HCT116 (cell line): ENCODE data around the gene NF2. TPM values are rescaled to one million over a fixed set of nuclear protein-coding genes. Genes with fewer than 3 reads are reported as not detected.

Experiments used
- ATAC-seq: fragments of 200-7000 bp; cut with Tn5 transposase; 2 replicates; pipeline ENCODE4 v1.9.1; 2020; ENCODE audit warnings: mild to moderate bottlenecking, moderate library complexity
- BruUV-seq: library from RNA; stranded (reverse); fragments of 400-500 nt; replicated peaks from 2 replicates; lab custom pipeline; 2021; lab: Mats Ljungman, UMichigan
- CTCF ChIA-PET: fragments of 300-600 bp; sonication (Branson Sonifier 250); formaldehyde crosslinking; loops from one replicate; lab custom pipeline; 2021; ENCODE audit warnings: antibody characterized with exemption; lab: Charles Lee
- POLR2A ChIA-PET: fragments of 300-600, 350-600 bp; sonication (Branson Sonifier 250); formaldehyde crosslinking; loops from one replicate; lab custom pipeline; 2021; ENCODE audit warnings: antibody characterized with exemption; lab: Charles Lee
- RAD21 ChIA-PET, 2 experiments: fragments of 300-600 bp; sonication (Branson Sonifier 250); formaldehyde crosslinking; loops; one replicate each; lab custom pipeline; 2023; ENCODE audit warnings: low total read pairs in 2 of 2; ENCODE audit not compliant: uncharacterized antibody in 2 of 2, unreplicated experiment in 2 of 2, low non-redundant PET in 1 of 2; lab: Charles Lee
- DNase-seq: peaks from one replicate; pipeline ENCODE4 v3.0.0-alpha.2; 2010; ENCODE audit warnings: low read depth, low spot score
- H2AFZ ChIP-seq: fragments of 200-600 bp; shearing (Covaris generic), sonication (generic); 2 replicates; pipeline ENCODE4 v1.6.1; 2017; ENCODE audit warnings: low read depth, mixed run types, mixed read lengths, antibody characterized with exemption, low read length; ENCODE audit not compliant: poor library complexity, severe bottlenecking
- H3K27ac ChIP-seq: 2 replicates; pipeline ENCODE4 v1.5.1; 2012; ENCODE audit warnings: low read depth, low read length
- H3K27me3 ChIP-seq: fragments of 200-600 bp; sonication (generic); 2 replicates; pipeline ENCODE4 v1.6.1; 2016; ENCODE audit warnings: mixed run types, low read length, mixed read lengths; ENCODE audit not compliant: insufficient read depth
- H3K36me3 ChIP-seq, 2 experiments: fragments of 200-500 bp in 1 of 2; fragments of 200-600 bp in 1 of 2; sonication (Bioruptor generic) in 1 of 2; sonication (generic) in 1 of 2; 2 replicates each; pipeline versions ENCODE4 v1.5.1 to v1.6.1; 2014 to 2016; ENCODE audit warnings: low read length in 2 of 2, inconsistent platforms in 1 of 2, mixed read lengths in 1 of 2, mixed run types in 1 of 2; ENCODE audit not compliant: insufficient read depth in 2 of 2, control insufficient read depth in 1 of 2
- H3K4me1 ChIP-seq, 2 experiments: fragments of 200-600 bp in 1 of 2; sonication (generic) in 1 of 2; 2 replicates each; pipeline versions ENCODE4 v1.5.1 to v1.6.1; 2012 to 2017; ENCODE audit warnings: low read length in 2 of 2, inconsistent platforms in 1 of 2, mild to moderate bottlenecking in 1 of 2, mixed read lengths in 1 of 2, mixed run types in 1 of 2, moderate library complexity in 1 of 2; ENCODE audit not compliant: insufficient read depth in 2 of 2, control insufficient read depth in 1 of 2
- H3K4me2 ChIP-seq: fragments of 200-600 bp; sonication (generic); 2 replicates; pipeline ENCODE4 v1.6.1; 2017; ENCODE audit warnings: mixed run types, low read length, mixed read lengths
- H3K4me3 ChIP-seq, 2 experiments: fragments of 200-600 bp in 1 of 2; sonication (generic) in 1 of 2; replicated peaks in 1 of 2; 2 replicates each; pipeline ENCODE4 v1.5.1; 2011 to 2016; ENCODE audit warnings: low read length in 2 of 2, control low read depth in 1 of 2, low read depth in 1 of 2, mild to moderate bottlenecking in 1 of 2, mixed read lengths in 1 of 2, mixed run types in 1 of 2
- H3K79me2 ChIP-seq: fragments of 200-600 bp; sonication (generic); 2 replicates; pipeline ENCODE4 v1.6.1; 2017; ENCODE audit warnings: mild to moderate bottlenecking, mixed run types, low read length, moderate library complexity, mixed read lengths; ENCODE audit not compliant: insufficient read depth
- H3K9ac ChIP-seq: fragments of 200-600 bp; sonication (generic); 2 replicates; pipeline ENCODE4 v1.6.1; 2016; ENCODE audit warnings: low read length, mixed read lengths
- H3K9me2 ChIP-seq: fragments of 200-600 bp; sonication (generic), shearing (Covaris generic); 2 replicates; pipeline ENCODE4 v1.6.1; 2017; ENCODE audit warnings: mixed run types, mild to moderate bottlenecking, moderate library complexity; ENCODE audit not compliant: insufficient read depth
- H3K9me3 ChIP-seq, 2 experiments: fragments of 200-500 bp in 1 of 2; fragments of 200-600 bp in 1 of 2; sonication (Bioruptor generic) in 1 of 2; sonication (generic) in 1 of 2; 2 replicates each; pipeline ENCODE4 v1.6.1; 2014 to 2017; ENCODE audit warnings: low read length in 2 of 2, mixed read lengths in 2 of 2, inconsistent platforms in 1 of 2, low read depth in 1 of 2, mild to moderate bottlenecking in 1 of 2, mixed run types in 1 of 2, moderate library complexity in 1 of 2; ENCODE audit not compliant: control insufficient read depth in 1 of 2, insufficient read depth in 1 of 2
- H4K20me1 ChIP-seq: fragments of 200-600 bp; sonication (generic), shearing (Covaris generic); 2 replicates; pipeline ENCODE4 v1.6.1; 2017; ENCODE audit warnings: mixed run types, mild to moderate bottlenecking, moderate library complexity; ENCODE audit not compliant: insufficient read depth
- ATF3 ChIP-seq: IDR thresholded peaks from 2 replicates; pipeline ENCODE4 v1.6.1; 2012
- CBX3 ChIP-seq: IDR thresholded peaks from 2 replicates; pipeline ENCODE4 v1.6.1; 2012; ENCODE audit warnings: low read depth
- CEBPB ChIP-seq: IDR thresholded peaks from 2 replicates; pipeline ENCODE4 v1.6.1; 2012; ENCODE audit warnings: low read depth
- CTCF ChIP-seq, 3 experiments: fragments of 200-600 bp in 1 of 3; sonication (generic) in 1 of 3; IDR thresholded peaks in 2 of 3; conservative IDR thresholded peaks in 1 of 3; 2 replicates each; pipeline ENCODE4 v1.5.1; 2012 to 2017; ENCODE audit warnings: low read depth in 2 of 3, low read length in 2 of 3, antibody characterized with exemption in 1 of 3, borderline replicate concordance in 1 of 3, control low read depth in 1 of 3, mild to moderate bottlenecking in 1 of 3, mixed read lengths in 1 of 3, mixed run types in 1 of 3, moderate library complexity in 1 of 3; ENCODE audit not compliant: insufficient read depth in 1 of 3
- EGR1 ChIP-seq: IDR thresholded peaks from 2 replicates; pipeline ENCODE4 v1.6.1; 2012; ENCODE audit warnings: low read depth
- ELF1 ChIP-seq: IDR thresholded peaks from 2 replicates; pipeline ENCODE4 v1.6.1; 2012; ENCODE audit warnings: low read depth, borderline replicate concordance
- EZH2 ChIP-seq: fragments of 200-600 bp; sonication (generic); IDR thresholded peaks from 2 replicates; pipeline ENCODE4 v1.6.1; 2017; ENCODE audit warnings: antibody characterized with exemption, mixed run types
- FOSL1 ChIP-seq: IDR thresholded peaks from 2 replicates; pipeline ENCODE4 v1.6.1; 2012; ENCODE audit warnings: low read depth
- MAX ChIP-seq: IDR thresholded peaks from 2 replicates; pipeline ENCODE4 v1.6.1; 2012
- POLR2AphosphoS5 ChIP-seq: IDR thresholded peaks from 2 replicates; pipeline ENCODE4 v1.6.1; 2011; ENCODE audit warnings: mild to moderate bottlenecking, low read depth, low read length, moderate library complexity
- REST ChIP-seq: IDR thresholded peaks from 2 replicates; pipeline ENCODE4 v1.6.1; 2012; ENCODE audit warnings: low read depth
- SIN3A ChIP-seq: IDR thresholded peaks from 2 replicates; pipeline ENCODE4 v1.6.1; 2012; ENCODE audit warnings: low read depth
- SRF ChIP-seq: IDR thresholded peaks from 2 replicates; pipeline ENCODE4 v1.6.1; 2012; ENCODE audit warnings: low read depth
- YY1 ChIP-seq: IDR thresholded peaks from 2 replicates; pipeline ENCODE4 v1.6.1; 2011; ENCODE audit warnings: low read length, low read depth, moderate library complexity, mild to moderate bottlenecking; ENCODE audit not compliant: insufficient replicate concordance; ENCODE audit errors: extremely low read depth
- ZBTB33 ChIP-seq: IDR thresholded peaks from 2 replicates; pipeline ENCODE4 v1.6.1; 2011; ENCODE audit warnings: mild to moderate bottlenecking, low read length, moderate library complexity; ENCODE audit not compliant: insufficient replicate concordance; ENCODE audit errors: extremely low read depth
- ZNF274 ChIP-seq: fragments of 200-500 bp; sonication (Bioruptor generic); IDR thresholded peaks from 2 replicates; pipeline ENCODE4 v1.6.1; 2014; ENCODE audit warnings: mild to moderate bottlenecking, low read depth, low read length, inconsistent platforms
- intact Hi-C: fragments of 100-400 bp; cut with micrococcal nuclease; formaldehyde crosslinking; loops from 2 replicates; pipeline ENCODE4 v1.10.0; 2022
- total RNA-seq: library from RNA; stranded (reverse); gene quantifications from one replicate; pipeline ENCODE4 v1.2.1, GENCODE V29; 2021; ENCODE audit not compliant: unreplicated experiment

The NF2 gene
- total RNA-seq, 1 experiment from 2014 or later: 70.2 TPM

- Histone ChIP-seq H3K27me3 (no peaks in the 10 kb centered on the region), H3K27ac (no peak overlapping the region), H3K4me1 (peaks cover 22 to 23% of the 10 kb centered on the region in 2 experiments), H3K36me3 (no peaks in the 10 kb centered on the region), H2AFZ (no peak overlapping the region), H3K79me2 (no peaks in the 10 kb centered on the region), H3K4me2 (no peak overlapping the region), H3K9me3 (no peaks in the 10 kb centered on the region), H3K4me3 (no peak overlapping the region), H3K9ac (no peak overlapping the region), H4K20me1 (no peaks in the 10 kb centered on the region), H3K9me2 (no peaks in the 10 kb centered on the region)
- DNase-seq: no peak
- RAD21 ChIA-PET: no interaction called here
- intact Hi-C loops: no loop called here
- ATAC-seq: no peak
- CTCF ChIA-PET: no interaction called here
- BruUV-seq: no TSS peak
- TF ChIP-seq CEBPB (no peak), CBX3 (no peak), YY1 (no peak), CTCF (IDR thresholded peaks at IDR 0.05 in 2 of 3, conservative IDR thresholded peaks at IDR 0.05 in 1 of 3; ENCODE audit: borderline replicate concordance in 1 of 3, insufficient read depth in 1 of 3, low read depth in 2 of 3, low read length in 2 of 3) (no peak), MAX (no peak), REST (no peak), ELF1 (no peak), EZH2 (no peak), SIN3A (no peak), ZNF274 (no peak), EGR1 (no peak), SRF (no peak), FOSL1 (no peak), ZBTB33 (no peak), POLR2AphosphoS5 (no peak), ATF3 (no peak)
- POLR2A ChIA-PET: no interaction called here
Measured at GRCh38 chr22:29706486-29706885, 103.1 kb downstream of the NF2 start.
